Skeletal muscle satellite cell (primary cell): Measurements from ENCODE around the gene HEATR5B.
A peak's percentile ranks its signal among the peaks of the same experiment; 100 is the strongest.
"Not testable (repeated sequence)": the region's sequence is repeated elsewhere in the genome, so short reads cannot be mapped to it uniquely, and the experiment has no call there.

ENCODE experiments used
- H3K27me3 ChIP-seq: 2 replicates; pipeline ENCODE4 v1.7.0; 2013; ENCODE audit warnings: low read length; ENCODE audit not compliant: control insufficient read depth, insufficient read depth
- H3K36me3 ChIP-seq: 2 replicates; pipeline ENCODE4 v1.7.0; 2013; ENCODE audit warnings: mild to moderate bottlenecking, control low read depth, low read length; ENCODE audit not compliant: insufficient read depth
- H3K4me1 ChIP-seq: 2 replicates; pipeline ENCODE4 v1.7.0; 2013; ENCODE audit warnings: low read length; ENCODE audit not compliant: control insufficient read depth, insufficient read depth
- H3K4me2 ChIP-seq: 2 replicates; pipeline ENCODE4 v1.7.0; 2013; ENCODE audit warnings: mild to moderate bottlenecking, low read length
- H3K4me3 ChIP-seq: 2 replicates; pipeline ENCODE4 v1.7.0; 2013; ENCODE audit warnings: low read length
- H3K9ac ChIP-seq: 2 replicates; pipeline ENCODE4 v1.7.0; 2013; ENCODE audit warnings: mild to moderate bottlenecking, low read depth, low read length, moderate library complexity
- H3K9me3 ChIP-seq: replicated peaks from 2 replicates; pipeline ENCODE4 v1.7.0; 2013; ENCODE audit warnings: mild to moderate bottlenecking, control low read depth, low read length

The HEATR5B gene

DNA sequence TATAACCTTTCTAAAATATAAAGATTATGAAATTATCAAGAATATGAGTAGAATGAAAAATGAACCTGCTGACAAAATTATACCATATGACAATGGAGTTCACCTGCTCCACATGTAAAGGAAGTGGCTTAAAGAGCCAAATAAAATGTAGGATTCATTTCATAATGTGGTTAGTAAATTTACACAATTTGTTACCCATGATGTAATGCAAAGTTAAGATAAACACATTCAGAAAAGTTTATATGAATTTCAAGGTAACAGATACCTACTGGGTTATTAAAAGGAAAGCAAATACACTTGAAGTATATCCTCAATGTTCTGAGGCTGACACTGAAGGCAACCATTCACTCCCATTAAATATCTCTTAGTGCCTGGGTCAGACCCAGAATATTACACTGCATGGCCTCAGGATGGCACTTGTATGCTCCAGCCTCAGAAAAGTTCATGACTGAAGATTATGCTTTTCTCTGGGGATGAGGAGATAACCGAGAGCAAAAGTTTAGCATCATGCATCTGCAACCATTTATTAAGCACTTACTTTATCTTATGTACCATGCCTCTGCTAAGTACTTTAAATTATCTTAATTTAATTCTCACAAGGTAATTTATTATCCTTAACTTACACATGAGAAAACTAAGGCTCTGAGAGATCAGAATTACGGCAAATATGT lies 124.0 kb downstream of the HEATR5B start:
- Histone ChIP-seq H3K36me3 (no peaks in the 10 kb centered on the region), H3K9me3 (no peaks in the 10 kb centered on the region), H3K9ac (no peak overlapping the region), H3K4me3 (no peak overlapping the region), H3K4me2 (no peak overlapping the region), H3K4me1 (peaks cover 7% of the 10 kb centered on the region), H3K27me3 (no peaks in the 10 kb centered on the region)

- Histone ChIP-seq H3K27me3 (no peaks in the 10 kb centered on the region), H3K4me1 (peaks cover 12% of the 10 kb centered on the region), H3K4me3 (no peak overlapping the region), H3K9ac (no peak overlapping the region), H3K36me3 (no peaks in the 10 kb centered on the region), H3K9me3 (no peaks in the 10 kb centered on the region), H3K4me2 (no peak overlapping the region)
These were observed 129.1 kb downstream of the HEATR5B start for GRCh38 chr2:36954977-36955607.

DNA sequence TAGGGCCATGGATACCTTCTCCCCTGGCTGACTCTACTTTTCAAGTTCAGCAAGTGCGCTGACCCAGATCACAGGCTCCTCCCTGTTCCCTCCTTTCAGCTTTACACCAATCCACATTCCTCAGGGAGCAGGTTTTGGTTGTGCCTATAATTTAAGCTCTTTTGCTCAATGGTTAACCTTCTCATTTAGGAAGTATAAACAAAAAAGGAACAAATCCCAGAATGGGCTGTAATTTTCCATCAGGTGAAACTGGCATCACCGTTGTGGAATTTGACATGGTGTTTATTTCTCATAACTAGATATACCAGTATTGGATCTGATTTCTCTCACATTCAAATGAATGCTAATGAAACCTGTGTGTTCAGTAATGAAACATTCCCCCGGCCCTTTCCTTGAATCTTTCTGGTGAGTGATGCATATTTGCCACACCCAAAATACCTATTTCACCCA lies 131.4 kb downstream of the HEATR5B start:
- Histone ChIP-seq H3K9ac (no peak overlapping the region), H3K4me2 (no peak overlapping the region), H3K36me3 (no peaks in the 10 kb centered on the region), H3K4me1 (peaks cover 12% of the 10 kb centered on the region), H3K4me3 (no peak overlapping the region), H3K27me3 (no peaks in the 10 kb centered on the region), H3K9me3 (no peaks in the 10 kb centered on the region)

DNA sequence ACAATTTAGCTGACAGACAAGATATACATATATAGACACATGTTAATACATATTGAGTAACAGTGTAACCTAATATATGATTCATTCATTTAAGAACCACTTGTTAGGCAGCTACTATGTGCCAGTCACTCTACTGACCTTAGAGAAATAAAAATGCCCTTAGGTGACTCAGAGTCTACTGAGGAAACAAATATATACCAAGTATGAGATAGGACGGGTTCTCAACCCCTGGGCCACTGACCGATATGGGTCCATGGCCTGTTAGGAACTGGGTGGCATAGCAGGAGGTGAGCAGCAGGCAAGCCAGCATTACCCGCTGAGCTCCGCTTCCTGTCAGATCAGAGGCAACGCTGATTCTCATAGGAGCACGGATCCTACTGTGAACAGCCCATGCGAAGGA lies 132.6 kb downstream of the HEATR5B start:
- Histone ChIP-seq H3K4me3 (no peak overlapping the region), H3K36me3 (no peaks in the 10 kb centered on the region), H3K4me2 (peak overlapping the region; percentile 42), H3K4me1 (peaks cover 12% of the 10 kb centered on the region), H3K9ac (no peak overlapping the region), H3K9me3 (no peaks in the 10 kb centered on the region), H3K27me3 (no peaks in the 10 kb centered on the region)

GRCh38 chr2:36951027-36951518 lies 133.1 kb downstream of the HEATR5B start:
- Histone ChIP-seq H3K36me3 (no peaks in the 10 kb centered on the region), H3K9ac (no peak overlapping the region), H3K9me3 (no peaks in the 10 kb centered on the region), H3K4me1 (peaks cover 12% of the 10 kb centered on the region), H3K4me3 (no peak overlapping the region), H3K27me3 (no peaks in the 10 kb centered on the region), H3K4me2 (peak overlapping the region; percentile 35)

DNA sequence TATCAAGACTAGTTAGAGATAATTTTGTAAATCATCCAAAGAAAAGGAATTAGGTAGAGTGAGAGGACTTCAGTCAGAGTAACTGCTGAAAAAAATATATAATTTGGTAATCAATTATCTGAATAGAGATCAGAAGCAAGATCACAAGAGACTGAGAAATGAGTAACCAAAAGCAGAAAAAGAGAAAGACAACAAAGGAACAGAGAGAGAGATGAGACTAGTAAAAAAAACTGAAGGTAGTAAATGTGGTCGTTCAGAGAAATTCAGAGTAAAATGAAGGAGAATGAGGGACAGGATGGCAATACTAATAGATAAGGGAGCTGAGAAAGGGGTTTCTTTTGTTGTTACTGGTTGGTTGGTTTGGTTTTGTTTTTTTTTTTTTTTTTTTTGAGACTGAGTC lies 134.3 kb downstream of the HEATR5B start:
- Histone ChIP-seq H3K4me3 (no peak overlapping the region), H3K27me3 (no peaks in the 10 kb centered on the region), H3K9me3 (no peaks in the 10 kb centered on the region), H3K4me1 (peaks cover 12% of the 10 kb centered on the region), H3K36me3 (no peaks in the 10 kb centered on the region), H3K4me2 (no peak overlapping the region), H3K9ac (no peak overlapping the region)

DNA sequence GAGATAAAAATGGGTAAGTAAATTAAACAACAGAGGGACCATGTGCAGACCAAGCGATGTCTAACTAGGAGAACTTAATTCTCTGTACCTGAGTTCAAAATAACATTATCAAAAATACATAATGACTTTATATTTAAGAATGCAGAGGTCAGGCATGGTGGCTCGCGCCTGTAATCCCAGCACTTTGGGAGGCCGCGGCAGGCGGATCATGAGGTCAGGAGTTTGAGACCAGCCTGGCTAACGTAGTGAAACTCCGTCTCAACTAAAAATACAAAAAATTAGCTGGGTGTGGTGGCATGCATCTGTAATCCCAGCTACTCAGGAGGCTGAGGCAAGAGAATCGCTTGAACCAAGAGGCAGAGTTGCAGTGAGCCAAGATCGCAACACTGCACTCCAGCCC lies 138.9 kb downstream of the HEATR5B start:
- not testable (repeated sequence) for H3K4me2 ChIP-seq, H3K4me3 ChIP-seq, H3K9ac ChIP-seq, H3K4me1 ChIP-seq, H3K27me3 ChIP-seq, H3K36me3 ChIP-seq, H3K9me3 ChIP-seq

DNA sequence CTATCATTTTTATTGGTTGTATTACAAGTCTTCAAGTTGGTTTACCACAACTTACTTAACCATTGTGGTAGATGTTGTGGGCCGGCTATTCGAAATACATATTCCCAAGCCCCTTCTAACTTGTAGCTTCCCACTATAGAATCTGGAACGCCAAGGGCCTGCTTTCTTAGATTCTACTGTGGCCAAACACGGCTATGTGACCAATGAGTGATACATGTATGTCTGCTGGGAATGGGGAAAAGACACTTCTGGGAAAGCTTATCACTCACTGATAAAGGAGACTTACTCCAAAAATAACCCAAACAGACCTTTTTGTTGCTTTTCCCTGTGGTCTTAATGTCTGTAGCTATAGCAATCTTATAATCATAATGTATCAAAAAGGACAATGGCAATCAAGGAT lies 142.3 kb downstream of the HEATR5B start:
- Histone ChIP-seq H3K9me3 (no peaks in the 10 kb centered on the region), H3K4me2 (no peak overlapping the region), H3K4me1 (no peaks in the 10 kb centered on the region), H3K27me3 (no peaks in the 10 kb centered on the region), H3K36me3 (no peaks in the 10 kb centered on the region), H3K4me3 (no peak overlapping the region), H3K9ac (no peak overlapping the region)

GRCh38 chr2:36936526-36936925 lies 147.6 kb downstream of the HEATR5B start:
- H3K9me3 ChIP-seq, H3K4me2 ChIP-seq, H3K36me3 ChIP-seq, H3K4me3 ChIP-seq, H3K27me3 ChIP-seq, H3K4me1 ChIP-seq, H3K9ac ChIP-seq: not testable (repeated sequence)

DNA sequence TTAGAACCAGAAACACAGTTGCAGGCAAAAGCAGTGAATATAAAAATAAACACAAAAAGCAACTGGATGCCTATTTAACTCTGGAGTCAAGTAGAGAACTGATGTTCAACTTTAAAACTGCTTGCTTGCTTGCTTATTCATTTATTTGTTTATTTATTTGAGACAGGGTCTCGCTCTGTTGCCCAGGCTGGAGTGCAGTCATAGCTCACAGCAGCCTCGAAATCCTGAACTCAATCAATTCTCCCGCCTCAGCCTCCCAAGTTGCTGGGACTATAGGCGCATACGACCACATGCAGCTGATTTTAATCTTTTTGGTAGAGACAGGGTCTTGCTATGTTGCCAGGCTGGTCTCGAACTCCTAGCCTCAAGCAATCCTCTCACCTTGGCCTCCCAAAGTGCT lies 152.5 kb downstream of the HEATR5B start:
- not testable (repeated sequence) for H3K4me2 ChIP-seq, H3K36me3 ChIP-seq, H3K9me3 ChIP-seq, H3K4me3 ChIP-seq, H3K27me3 ChIP-seq, H3K9ac ChIP-seq
- H3K4me1 ChIP-seq: peaks cover 17% of the 10 kb centered on the region
